ENCODE results near the gene SAFB.

GRCh38 chr19:5624018-5624663, 1.3 kb downstream of the SAFB start:
- TF ChIP-seq CTCF (IDR thresholded peaks at IDR 0.05 in 4 of 5, conservative IDR thresholded peaks at IDR 0.05 in 1 of 5) (no peak), POLR2A (IDR thresholded peaks at IDR 0.05) (no peak)
